ENCODE measurements around the gene ZNF516.
A peak's percentile ranks its signal among the peaks of the same experiment; 100 is the strongest.

ZNF516 gene

DNA sequence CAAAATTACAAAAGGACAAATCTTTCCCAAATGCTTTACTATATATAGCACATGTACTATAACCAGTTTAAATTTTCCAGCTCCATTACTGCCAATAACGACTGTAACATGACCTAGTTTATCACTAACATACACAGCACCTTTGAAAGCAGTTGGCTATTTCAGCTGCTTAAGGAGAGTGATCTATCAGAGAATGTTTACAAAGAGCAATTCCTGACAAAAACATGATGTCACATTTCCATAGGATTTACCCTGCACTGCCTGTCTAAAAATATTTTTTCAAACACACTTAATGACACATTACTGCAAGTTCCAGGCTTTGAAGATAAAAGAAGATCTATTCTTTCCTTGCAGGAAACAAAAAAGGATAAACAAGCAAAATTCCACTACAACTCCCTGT, 40.6 kb downstream of the ZNF516 start (continued):
- TF ChIP-seq, protein P1, sequence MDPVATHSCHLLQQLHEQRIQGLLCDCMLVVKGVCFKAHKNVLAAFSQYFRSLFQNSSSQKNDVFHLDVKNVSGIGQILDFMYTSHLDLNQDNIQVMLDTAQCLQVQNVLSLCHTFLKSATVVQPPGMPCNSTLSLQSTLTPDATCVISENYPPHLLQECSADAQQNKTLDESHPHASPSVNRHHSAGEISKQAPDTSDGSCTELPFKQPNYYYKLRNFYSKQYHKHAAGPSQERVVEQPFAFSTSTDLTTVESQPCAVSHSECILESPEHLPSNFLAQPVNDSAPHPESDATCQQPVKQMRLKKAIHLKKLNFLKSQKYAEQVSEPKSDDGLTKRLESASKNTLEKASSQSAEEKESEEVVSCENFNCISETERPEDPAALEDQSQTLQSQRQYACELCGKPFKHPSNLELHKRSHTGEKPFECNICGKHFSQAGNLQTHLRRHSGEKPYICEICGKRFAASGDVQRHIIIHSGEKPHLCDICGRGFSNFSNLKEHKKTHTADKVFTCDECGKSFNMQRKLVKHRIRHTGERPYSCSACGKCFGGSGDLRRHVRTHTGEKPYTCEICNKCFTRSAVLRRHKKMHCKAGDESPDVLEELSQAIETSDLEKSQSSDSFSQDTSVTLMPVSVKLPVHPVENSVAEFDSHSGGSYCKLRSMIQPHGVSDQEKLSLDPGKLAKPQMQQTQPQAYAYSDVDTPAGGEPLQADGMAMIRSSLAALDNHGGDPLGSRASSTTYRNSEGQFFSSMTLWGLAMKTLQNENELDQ (tag by site-specific recombination; IDR thresholded peaks at IDR 0.05; ENCODE audit: low read depth): no peak
- TF ChIP-seq, protein P2, sequence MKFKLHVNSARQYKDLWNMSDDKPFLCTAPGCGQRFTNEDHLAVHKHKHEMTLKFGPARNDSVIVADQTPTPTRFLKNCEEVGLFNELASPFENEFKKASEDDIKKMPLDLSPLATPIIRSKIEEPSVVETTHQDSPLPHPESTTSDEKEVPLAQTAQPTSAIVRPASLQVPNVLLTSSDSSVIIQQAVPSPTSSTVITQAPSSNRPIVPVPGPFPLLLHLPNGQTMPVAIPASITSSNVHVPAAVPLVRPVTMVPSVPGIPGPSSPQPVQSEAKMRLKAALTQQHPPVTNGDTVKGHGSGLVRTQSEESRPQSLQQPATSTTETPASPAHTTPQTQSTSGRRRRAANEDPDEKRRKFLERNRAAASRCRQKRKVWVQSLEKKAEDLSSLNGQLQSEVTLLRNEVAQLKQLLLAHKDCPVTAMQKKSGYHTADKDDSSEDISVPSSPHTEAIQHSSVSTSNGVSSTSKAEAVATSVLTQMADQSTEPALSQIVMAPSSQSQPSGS (tag by site-specific recombination; IDR thresholded peaks at IDR 0.05; ENCODE audit: low read depth): peak; percentile 87
- TF ChIP-seq ZNF843 (tag by site-specific recombination; IDR thresholded peaks at IDR 0.05) (peak; percentile 93), ZEB2 (tag by site-specific recombination; IDR thresholded peaks at IDR 0.05) (0 out of 2 replicates have a peak, but pooled peaks have one; percentile 18), FEZF1 (tag by site-specific recombination; IDR thresholded peaks at IDR 0.05) (peak; percentile 95), ZSCAN30 (tag by site-specific recombination; IDR thresholded peaks at IDR 0.05) (peak; percentile 34; the same call in 1 of the 2 replicates), ZXDB (tag by site-specific recombination; IDR thresholded peaks at IDR 0.05) (peak; percentile 86), ZNF140 (tag by site-specific recombination; IDR thresholded peaks at IDR 0.05) (no peak), ZNF600 (tag by site-specific recombination; IDR thresholded peaks at IDR 0.05) (peak; percentile 59; the same call in 1 of the 2 replicates), ZNF514 (tag by site-specific recombination; IDR thresholded peaks at IDR 0.05) (no peak), OSR2 (tag by site-specific recombination; IDR thresholded peaks at IDR 0.05) (peak; percentile 47; the same call in 1 of the 2 replicates), ZBTB21 (tag by site-specific recombination; IDR thresholded peaks at IDR 0.05) (no peak), ZFHX2 (tag by site-specific recombination; conservative IDR thresholded peaks at IDR 0.05) (no peak), ZNF266 (tag by site-specific recombination; IDR thresholded peaks at IDR 0.05; ENCODE audit: low read depth) (no peak), TRIM28 (IDR thresholded peaks at IDR 0.05; ENCODE audit: borderline replicate concordance, low read length) (peak; percentile 81; the same call in 1 of the 2 replicates), ZSCAN16 (tag by site-specific recombination; IDR thresholded peaks at IDR 0.05) (no peak), ZNF776 (tag by site-specific recombination; IDR thresholded peaks at IDR 0.05; ENCODE audit: borderline replicate concordance) (no peak), ZNF660 (tag by site-specific recombination; IDR thresholded peaks at IDR 0.05) (0 out of 2 replicates have a peak, but pooled peaks have one; percentile 22), ZNF561 (tag by site-specific recombination; IDR thresholded peaks at IDR 0.05; ENCODE audit: borderline replicate concordance) (no peak; the same call in 1 of the 2 replicates), ZBTB17 (tag by site-specific recombination; IDR thresholded peaks at IDR 0.05) (no peak), ZNF121 (tag by site-specific recombination; IDR thresholded peaks at IDR 0.05) (no peak), ZFP41 (tag by site-specific recombination; IDR thresholded peaks at IDR 0.05; ENCODE audit: borderline replicate concordance) (no peak), TCF7L2 (IDR thresholded peaks at IDR 0.05; ENCODE audit: borderline replicate concordance, low read depth, low read length) (peak; percentile 78; the same call in 1 of the 2 replicates), ZNF16 (tag by site-specific recombination; IDR thresholded peaks at IDR 0.05; ENCODE audit: low read depth) (no peak), ZNF48 (tag by site-specific recombination; IDR thresholded peaks at IDR 0.05) (no peak), ZNF629 (tag by site-specific recombination; IDR thresholded peaks at IDR 0.05) (peak; percentile 92)
- TF ChIP-seq, protein P3, sequence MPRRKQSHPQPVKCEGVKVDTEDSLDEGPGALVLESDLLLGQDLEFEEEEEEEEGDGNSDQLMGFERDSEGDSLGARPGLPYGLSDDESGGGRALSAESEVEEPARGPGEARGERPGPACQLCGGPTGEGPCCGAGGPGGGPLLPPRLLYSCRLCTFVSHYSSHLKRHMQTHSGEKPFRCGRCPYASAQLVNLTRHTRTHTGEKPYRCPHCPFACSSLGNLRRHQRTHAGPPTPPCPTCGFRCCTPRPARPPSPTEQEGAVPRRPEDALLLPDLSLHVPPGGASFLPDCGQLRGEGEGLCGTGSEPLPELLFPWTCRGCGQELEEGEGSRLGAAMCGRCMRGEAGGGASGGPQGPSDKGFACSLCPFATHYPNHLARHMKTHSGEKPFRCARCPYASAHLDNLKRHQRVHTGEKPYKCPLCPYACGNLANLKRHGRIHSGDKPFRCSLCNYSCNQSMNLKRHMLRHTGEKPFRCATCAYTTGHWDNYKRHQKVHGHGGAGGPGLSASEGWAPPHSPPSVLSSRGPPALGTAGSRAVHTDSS (tag by site-specific recombination; IDR thresholded peaks at IDR 0.05): no peak
- TF ChIP-seq, protein P4, sequence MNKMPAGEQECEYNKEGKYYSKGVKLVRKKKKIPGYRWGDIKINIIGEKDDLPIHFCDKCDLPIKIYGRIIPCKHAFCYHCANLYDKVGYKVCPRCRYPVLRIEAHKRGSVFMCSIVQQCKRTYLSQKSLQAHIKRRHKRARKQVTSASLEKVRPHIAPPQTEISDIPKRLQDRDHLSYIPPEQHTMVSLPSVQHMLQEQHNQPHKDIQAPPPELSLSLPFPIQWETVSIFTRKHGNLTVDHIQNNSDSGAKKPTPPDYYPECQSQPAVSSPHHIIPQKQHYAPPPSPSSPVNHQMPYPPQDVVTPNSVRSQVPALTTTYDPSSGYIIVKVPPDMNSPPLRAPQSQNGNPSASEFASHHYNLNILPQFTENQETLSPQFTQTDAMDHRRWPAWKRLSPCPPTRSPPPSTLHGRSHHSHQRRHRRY (tag by site-specific recombination; IDR thresholded peaks at IDR 0.05): no peak
- TF ChIP-seq, protein P5, sequence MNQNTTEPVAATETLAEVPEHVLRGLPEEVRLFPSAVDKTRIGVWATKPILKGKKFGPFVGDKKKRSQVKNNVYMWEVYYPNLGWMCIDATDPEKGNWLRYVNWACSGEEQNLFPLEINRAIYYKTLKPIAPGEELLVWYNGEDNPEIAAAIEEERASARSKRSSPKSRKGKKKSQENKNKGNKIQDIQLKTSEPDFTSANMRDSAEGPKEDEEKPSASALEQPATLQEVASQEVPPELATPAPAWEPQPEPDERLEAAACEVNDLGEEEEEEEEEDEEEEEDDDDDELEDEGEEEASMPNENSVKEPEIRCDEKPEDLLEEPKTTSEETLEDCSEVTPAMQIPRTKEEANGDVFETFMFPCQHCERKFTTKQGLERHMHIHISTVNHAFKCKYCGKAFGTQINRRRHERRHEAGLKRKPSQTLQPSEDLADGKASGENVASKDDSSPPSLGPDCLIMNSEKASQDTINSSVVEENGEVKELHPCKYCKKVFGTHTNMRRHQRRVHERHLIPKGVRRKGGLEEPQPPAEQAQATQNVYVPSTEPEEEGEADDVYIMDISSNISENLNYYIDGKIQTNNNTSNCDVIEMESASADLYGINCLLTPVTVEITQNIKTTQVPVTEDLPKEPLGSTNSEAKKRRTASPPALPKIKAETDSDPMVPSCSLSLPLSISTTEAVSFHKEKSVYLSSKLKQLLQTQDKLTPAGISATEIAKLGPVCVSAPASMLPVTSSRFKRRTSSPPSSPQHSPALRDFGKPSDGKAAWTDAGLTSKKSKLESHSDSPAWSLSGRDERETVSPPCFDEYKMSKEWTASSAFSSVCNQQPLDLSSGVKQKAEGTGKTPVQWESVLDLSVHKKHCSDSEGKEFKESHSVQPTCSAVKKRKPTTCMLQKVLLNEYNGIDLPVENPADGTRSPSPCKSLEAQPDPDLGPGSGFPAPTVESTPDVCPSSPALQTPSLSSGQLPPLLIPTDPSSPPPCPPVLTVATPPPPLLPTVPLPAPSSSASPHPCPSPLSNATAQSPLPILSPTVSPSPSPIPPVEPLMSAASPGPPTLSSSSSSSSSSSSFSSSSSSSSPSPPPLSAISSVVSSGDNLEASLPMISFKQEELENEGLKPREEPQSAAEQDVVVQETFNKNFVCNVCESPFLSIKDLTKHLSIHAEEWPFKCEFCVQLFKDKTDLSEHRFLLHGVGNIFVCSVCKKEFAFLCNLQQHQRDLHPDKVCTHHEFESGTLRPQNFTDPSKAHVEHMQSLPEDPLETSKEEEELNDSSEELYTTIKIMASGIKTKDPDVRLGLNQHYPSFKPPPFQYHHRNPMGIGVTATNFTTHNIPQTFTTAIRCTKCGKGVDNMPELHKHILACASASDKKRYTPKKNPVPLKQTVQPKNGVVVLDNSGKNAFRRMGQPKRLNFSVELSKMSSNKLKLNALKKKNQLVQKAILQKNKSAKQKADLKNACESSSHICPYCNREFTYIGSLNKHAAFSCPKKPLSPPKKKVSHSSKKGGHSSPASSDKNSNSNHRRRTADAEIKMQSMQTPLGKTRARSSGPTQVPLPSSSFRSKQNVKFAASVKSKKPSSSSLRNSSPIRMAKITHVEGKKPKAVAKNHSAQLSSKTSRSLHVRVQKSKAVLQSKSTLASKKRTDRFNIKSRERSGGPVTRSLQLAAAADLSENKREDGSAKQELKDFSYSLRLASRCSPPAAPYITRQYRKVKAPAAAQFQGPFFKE (tag by site-specific recombination; IDR thresholded peaks at IDR 0.05; ENCODE audit: borderline replicate concordance): no peak

All from HEK293 (cell line).